H1 (cell line): Measurements from ENCODE around the gene AGT. TPM values are rescaled to one million over a fixed set of nuclear protein-coding genes. Genes with fewer than 3 reads are reported as not detected.

Source experiments
- CTCF ChIA-PET: fragments of 300-600 bp; sonication (Branson Sonifier 250); formaldehyde crosslinking; loops from one replicate; lab custom pipeline; 2021; ENCODE audit not compliant: partially characterized antibody; lab: Charles Lee
- POLR2A ChIA-PET: fragments of 300-600 bp; sonication (Branson Sonifier 250); formaldehyde crosslinking; loops from one replicate; lab custom pipeline; 2021; ENCODE audit warnings: inconsistent platforms; ENCODE audit not compliant: partially characterized antibody; lab: Charles Lee
- DNase-seq, 2 experiments: peaks; one replicate each; pipeline versions ENCODE4 v3.0.0 to v3.0.0-alpha.2; 2010 to 2022; ENCODE audit warnings: low spot score in 2 of 2, low read depth in 1 of 2, mixed read lengths in 1 of 2
- FAIRE-seq: peaks from 2 replicates; lab custom pipeline; 2011; peaks lifted over from hg19 to GRCh38; lab: Jason Lieb, UNC
- H2AFZ ChIP-seq: 2 replicates; pipeline ENCODE4 v1.8.1; 2012; ENCODE audit warnings: low read length, inconsistent platforms
- H2AK5ac ChIP-seq: 2 replicates; pipeline ENCODE4 v1.6.1; 2013; ENCODE audit warnings: low read depth, low read length
- H2BK120ac ChIP-seq: replicated peaks from 2 replicates; pipeline ENCODE3; 2013; ENCODE audit warnings: low read depth, low read length, inconsistent platforms
- H2BK12ac ChIP-seq: 2 replicates; pipeline ENCODE4 v1.6.1; 2013; ENCODE audit warnings: low read depth, low read length
- H2BK15ac ChIP-seq: 2 replicates; pipeline ENCODE4 v1.6.1; 2013; ENCODE audit warnings: low read length
- H2BK20ac ChIP-seq: 2 replicates; pipeline ENCODE4 v1.6.1; 2013; ENCODE audit warnings: low read length
- H2BK5ac ChIP-seq: 2 replicates; pipeline ENCODE4 v1.6.1; 2013; ENCODE audit warnings: low read depth, low read length
- H3K14ac ChIP-seq: 2 replicates; pipeline ENCODE4 v1.6.1; 2013; ENCODE audit warnings: inconsistent platforms; ENCODE audit not compliant: insufficient read length
- H3K18ac ChIP-seq: 2 replicates; pipeline ENCODE4 v1.6.1; 2013; ENCODE audit warnings: low read length; ENCODE audit errors: extremely low read depth
- H3K23ac ChIP-seq: 2 replicates; pipeline ENCODE4 v1.6.1; 2013; ENCODE audit warnings: inconsistent platforms; ENCODE audit not compliant: insufficient read length
- H3K23me2 ChIP-seq: 2 replicates; pipeline ENCODE4 v1.6.1; 2013; ENCODE audit warnings: low read depth, low read length
- H3K27ac ChIP-seq: 2 replicates; pipeline ENCODE4 v1.6.1; 2011; ENCODE audit warnings: low read depth, low read length, inconsistent platforms
- H3K27me3 ChIP-seq, 4 experiments: replicated peaks in 1 of 4; 1 replicate in 1 of 4; 2 replicates in 3 of 4; pipeline versions ENCODE4 v1.6.1 to v1.8.1; 2011 to 2013; ENCODE audit warnings: low read length in 3 of 4, mild to moderate bottlenecking in 3 of 4, inconsistent platforms in 2 of 4, mixed read lengths in 2 of 4, moderate library complexity in 1 of 4; ENCODE audit not compliant: control insufficient read depth in 3 of 4, insufficient read depth in 3 of 4; ENCODE audit errors: extremely low read depth in 1 of 4
- H3K36me3 ChIP-seq, 4 experiments: 2 replicates each; pipeline versions ENCODE4 v1.6.1 to v1.8.1; 2011 to 2013; ENCODE audit warnings: mild to moderate bottlenecking in 4 of 4, low read length in 3 of 4, moderate library complexity in 2 of 4, control low read depth in 1 of 4, inconsistent platforms in 1 of 4; ENCODE audit not compliant: insufficient read depth in 4 of 4, control insufficient read depth in 2 of 4
- H3K4ac ChIP-seq: replicated peaks from 2 replicates; pipeline ENCODE3; 2013; ENCODE audit warnings: low read length, low read depth, mixed read lengths, inconsistent platforms; ENCODE audit not compliant: insufficient read length
- H3K4me1 ChIP-seq, 4 experiments: replicated peaks in 1 of 4; 1 replicate in 1 of 4; 2 replicates in 3 of 4; pipeline versions ENCODE4 v1.6.1 to v1.8.1; 2011 to 2013; ENCODE audit warnings: low read length in 3 of 4, inconsistent platforms in 2 of 4, mixed read lengths in 1 of 4; ENCODE audit not compliant: insufficient read depth in 4 of 4, control insufficient read depth in 3 of 4
- H3K4me2 ChIP-seq, 2 experiments: 2 replicates each; pipeline versions ENCODE4 v1.6.1 to v1.8.1; 2011 to 2013; ENCODE audit warnings: low read depth in 2 of 2, low read length in 2 of 2, control low read depth in 1 of 2, inconsistent platforms in 1 of 2, mild to moderate bottlenecking in 1 of 2; ENCODE audit not compliant: insufficient read depth in 1 of 2
- H3K4me3 ChIP-seq, 4 experiments: fragments of 200-600, 300-600 bp in 1 of 4; sonication (generic), shearing (Covaris generic), sonication (Bioruptor Twin) in 1 of 4; 2 replicates each; pipeline versions ENCODE4 v1.5.1 to v1.8.1; 2011 to 2016; ENCODE audit warnings: low read length in 4 of 4, low read depth in 3 of 4, control low read depth in 2 of 4, inconsistent platforms in 2 of 4, mild to moderate bottlenecking in 2 of 4, mixed read lengths in 1 of 4, moderate library complexity in 1 of 4; ENCODE audit not compliant: insufficient read depth in 2 of 4; ENCODE audit errors: extremely low read depth in 1 of 4
- H3K56ac ChIP-seq: replicated peaks from 2 replicates; pipeline ENCODE3; 2013; ENCODE audit warnings: low read depth, mild to moderate bottlenecking, mixed read lengths, low read length, inconsistent platforms; ENCODE audit not compliant: insufficient read length
- H3K79me1 ChIP-seq: 2 replicates; pipeline ENCODE4 v1.6.1; 2013; ENCODE audit warnings: low read depth, low read length, control low read depth
- H3K79me2 ChIP-seq, 2 experiments: 2 replicates each; pipeline versions ENCODE4 v1.6.1 to v1.8.1; 2012 to 2013; ENCODE audit warnings: low read length in 2 of 2, mild to moderate bottlenecking in 2 of 2, inconsistent platforms in 1 of 2; ENCODE audit not compliant: insufficient read depth in 2 of 2, control insufficient read depth in 1 of 2
- H3K9ac ChIP-seq, 4 experiments: replicated peaks in 1 of 4; 1 replicate in 1 of 4; 2 replicates in 3 of 4; pipeline versions ENCODE4 v1.6.1 to v1.8.1; 2011 to 2013; ENCODE audit warnings: low read depth in 3 of 4, low read length in 3 of 4, control low read depth in 2 of 4, mild to moderate bottlenecking in 2 of 4, moderate library complexity in 2 of 4, inconsistent platforms in 1 of 4; ENCODE audit errors: extremely low read depth in 1 of 4
- H3K9me3 ChIP-seq, 2 experiments: 2 replicates each; pipeline versions ENCODE4 v1.6.1 to v1.8.1; 2012 to 2013; ENCODE audit warnings: mild to moderate bottlenecking in 2 of 2, moderate library complexity in 2 of 2, control low read depth in 1 of 2, inconsistent platforms in 1 of 2, low read depth in 1 of 2, low read length in 1 of 2, mixed read lengths in 1 of 2; ENCODE audit not compliant: insufficient read depth in 2 of 2
- H4K20me1 ChIP-seq, 2 experiments: replicated peaks in 1 of 2; 2 replicates each; pipeline versions ENCODE3 to v1.8.1; 2011 to 2013; ENCODE audit warnings: inconsistent platforms in 2 of 2, low read length in 2 of 2, mild to moderate bottlenecking in 1 of 2; ENCODE audit not compliant: insufficient read depth in 2 of 2, control insufficient read depth in 1 of 2
- H4K5ac ChIP-seq: 2 replicates; pipeline ENCODE4 v1.6.1; 2013; ENCODE audit warnings: low read length, low read depth, mixed read lengths, inconsistent platforms; ENCODE audit not compliant: insufficient read length
- H4K8ac ChIP-seq: 2 replicates; pipeline ENCODE4 v1.8.0; 2013; ENCODE audit warnings: mild to moderate bottlenecking, moderate library complexity, low read length, inconsistent platforms; ENCODE audit not compliant: insufficient read depth; ENCODE audit errors: extremely low read depth
- H4K91ac ChIP-seq: replicated peaks from 2 replicates; pipeline ENCODE3; 2013; ENCODE audit warnings: low read length, mixed read lengths, inconsistent platforms; ENCODE audit not compliant: insufficient read length
- PHF8 ChIP-seq: fragments of 200-600 bp; sonication (generic); conservative IDR thresholded peaks from 2 replicates; pipeline ENCODE4 v1.7.1; 2012; ENCODE audit warnings: low read depth, mild to moderate bottlenecking, inconsistent platforms, low read length, moderate library complexity
- POLR2A ChIP-seq, 2 experiments: IDR thresholded peaks; 1 replicate in 1 of 2; 2 replicates in 1 of 2; pipeline ENCODE4 v1.6.1; 2011; ENCODE audit warnings: low read depth in 2 of 2, low read length in 2 of 2, mild to moderate bottlenecking in 2 of 2; ENCODE audit errors: control extremely low read depth in 1 of 2
- RBBP5 ChIP-seq: IDR thresholded peaks from 2 replicates; pipeline ENCODE4 v1.7.1; 2012; ENCODE audit warnings: low read depth, mild to moderate bottlenecking, inconsistent platforms, low read length, moderate library complexity, borderline replicate concordance
- SP2 ChIP-seq: IDR thresholded peaks from 2 replicates; pipeline ENCODE4 v1.6.1; 2012; ENCODE audit warnings: mild to moderate bottlenecking, low read length, inconsistent platforms
- TAF1 ChIP-seq: IDR thresholded peaks from 2 replicates; pipeline ENCODE4 v1.6.1; 2011; ENCODE audit warnings: mild to moderate bottlenecking, low read depth, low read length
- TAF7 ChIP-seq: optimal IDR thresholded peaks from 2 replicates; pipeline ENCODE3; 2011; ENCODE audit warnings: low read depth, mild to moderate bottlenecking, inconsistent platforms, low read length, moderate library complexity, borderline replicate concordance
- WGBS, 2 experiments: shearing (Covaris generic) in 1 of 2; methylation state at CpG; one replicate each; pipeline versions ENCODE4 v1.1.6 to v1.1.7; 2013 to 2015; ENCODE audit warnings: low lambda C conversion rate in 2 of 2, mixed read lengths in 2 of 2, inconsistent platforms in 1 of 2, low coverage in 1 of 2, missing lambda C conversion rate in 1 of 2; ENCODE audit not compliant: insufficient replicate concordance in 2 of 2, insufficient coverage in 1 of 2, insufficient read length in 1 of 2; ENCODE audit errors: extremely low coverage in 1 of 2, missing lambda C conversion rate in 1 of 2; 5-methylcytosine and 5-hydroxymethylcytosine counted together
- polyA plus RNA-seq, 7 experiments: library from polyadenylated mRNA; depleted of rRNA in 3 of 7; stranded (reverse) in 5 of 7; unstranded in 2 of 7; fragments of >200 nt in 5 of 7; fragments of 200-250 nt in 2 of 7; gene quantifications; 1 replicate in 5 of 7; 2 replicates in 1 of 7; 4 replicates in 1 of 7; pipeline versions ENCODE4 v1.2.1 to v1.2.3, GENCODE V29; 2011 to 2013; ENCODE audit warnings: missing spikeins in 2 of 7, mixed read lengths in 2 of 7
- total RNA-seq: library from RNA; stranded (reverse); fragmentation: NEBNext Ultra II Directional; extraction: Animal tissue kit (Norgen Biotek cat#: 25700); gene quantifications from 2 replicates; pipeline ENCODE4 v1.2.1, GENCODE V29; 2021
- TF ChIP-seq, protein P1 (sequence below): IDR thresholded peaks from 2 replicates; pipeline ENCODE4 v1.6.1; 2012; ENCODE audit warnings: inconsistent platforms
- TF ChIP-seq, protein P2 (sequence below): IDR thresholded peaks from 2 replicates; pipeline ENCODE4 v1.6.1; 2012; ENCODE audit warnings: inconsistent platforms

AGT gene
- total and polyA plus RNA-seq, 2 of the 8 experiments (the other 6 are each of a cell fraction or from before 2014, with no cell fraction given): 0.20 TPM; not detected in 1

- H2BK20ac ChIP-seq: no peak overlapping the region
- H3K9me3 ChIP-seq: no peaks in the 10 kb centered on the region
- no peak overlapping the region for H3K23ac ChIP-seq
- peak overlapping the region; percentile 76; the same call in 1 of the 2 replicates for H4K8ac ChIP-seq
- no peaks in the 10 kb centered on the region for H3K79me2 ChIP-seq
- ChIA-PET POLR2A (interaction anchor here (0.7 to 1.7 kb wide), 10 partner anchors 8 to 108 kb away, joined by 3 to 5 read pairs (median 3); no protein-coding TSS in a partner anchor), CTCF (interaction anchor here (0.8 to 3.2 kb wide), 6 partner anchors 8 to 409 kb away, joined by 3 to 9 read pairs (median 4); no protein-coding TSS in a partner anchor)
- H3K27ac ChIP-seq: peak overlapping the region; percentile 87
- TF ChIP-seq POLR2A (IDR thresholded peaks at IDR 0.05; ENCODE audit: control extremely low read depth in 1 of 2, low read depth in 2 of 2, low read length in 2 of 2): peak in 1 of 2 experiments; percentile 66; a peak in 2 of 3 replicates
- TF ChIP-seq, protein P1, sequence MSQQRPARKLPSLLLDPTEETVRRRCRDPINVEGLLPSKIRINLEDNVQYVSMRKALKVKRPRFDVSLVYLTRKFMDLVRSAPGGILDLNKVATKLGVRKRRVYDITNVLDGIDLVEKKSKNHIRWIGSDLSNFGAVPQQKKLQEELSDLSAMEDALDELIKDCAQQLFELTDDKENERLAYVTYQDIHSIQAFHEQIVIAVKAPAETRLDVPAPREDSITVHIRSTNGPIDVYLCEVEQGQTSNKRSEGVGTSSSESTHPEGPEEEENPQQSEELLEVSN: peak; percentile 90
- no peak for TF ChIP-seq SP2
- TF ChIP-seq PHF8: peak; percentile 51
- peak; percentile 85; the same call in 1 of the 2 replicates for TF ChIP-seq RBBP5
- TF ChIP-seq TAF7: no peak
- TF ChIP-seq, protein P2, sequence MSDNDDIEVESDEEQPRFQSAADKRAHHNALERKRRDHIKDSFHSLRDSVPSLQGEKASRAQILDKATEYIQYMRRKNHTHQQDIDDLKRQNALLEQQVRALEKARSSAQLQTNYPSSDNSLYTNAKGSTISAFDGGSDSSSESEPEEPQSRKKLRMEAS: peak; percentile 91
- TF ChIP-seq TAF1: 0 out of 2 replicates have a peak, but pooled peaks have one; percentile 51
- TF ChIP-seq, all 59 proteins: peak for 6
- Histone ChIP-seq H3K4me2 (peak overlapping the region; percentile 75 to 79), H4K91ac (peak overlapping the region; percentile 92), H2AFZ (no peak overlapping the region), H2BK5ac (peak overlapping the region; percentile 94), H3K27me3 (no peaks in the 10 kb centered on the region; a peak in 1 of 7 replicates), H3K18ac (peak overlapping the region; percentile 94; the same call in 1 of the 2 replicates), H3K56ac (no peak overlapping the region), H4K5ac (peak overlapping the region; percentile 97), H4K20me1 (no peaks in the 10 kb centered on the region), H3K36me3 (no peaks in the 10 kb centered on the region), H2BK15ac (peak overlapping the region; percentile 18; the same call in 1 of the 2 replicates), H3K23me2 (peaks cover 2% of the 10 kb centered on the region; the same call in 1 of the 2 replicates), H3K79me1 (no peaks in the 10 kb centered on the region), H3K14ac (no peak overlapping the region), H3K9ac (peak overlapping the region in 3 of 4 experiments; percentile 46 to 66 (median 56); a peak in 4 of 7 replicates), H3K4me1 (peaks cover 11 to 40% (median 26%) of the 10 kb centered on the region in 4 experiments), H2AK5ac (no peak overlapping the region; the same call in 1 of the 2 replicates), H2BK12ac (0 out of 2 replicates have a peak overlapping the region, but pooled peaks have one; percentile 90), H3K4ac (peak overlapping the region; percentile 95), H3K4me3 (peak overlapping the region; percentile 15 to 57 (median 28); a peak in 4 of 8 replicates), H2BK120ac (no peak overlapping the region)
- FAIRE-seq: peak; percentile 24
- peak; percentile 54 to 79 for DNase-seq
- 17% methylated on average over 12 of the region's 24 CpGs; no CpG with 5 or more reads in 1 of the 2 experiments for WGBS, 2 experiments
Observed at GRCh38 chr1:230753586-230754251, 39.8 kb upstream of the AGT start.
